Skin of body (tissue), 2 donors: Measurements from ENCODE around the gene GNA12. TPM values are rescaled to one million over a fixed set of nuclear protein-coding genes. Genes with fewer than 3 reads are reported as not detected.
"Not testable (repeated sequence)": the region's sequence is repeated elsewhere in the genome, so short reads cannot be mapped to it uniquely, and the experiment has no call there.

Experiments used
- DNase-seq: peaks from one replicate; lab custom pipeline; 2025; lab: John Stamatoyannopoulos, UW
- total RNA-seq: library from RNA; depleted of rRNA; stranded (reverse); fragments of >200 nt; gene quantifications from one replicate; pipeline ENCODE4 v1.2.3, GENCODE V29; 2014

The GNA12 gene
- total RNA-seq, 1 donor from 2014 or later, result 10.8 TPM

DNA sequence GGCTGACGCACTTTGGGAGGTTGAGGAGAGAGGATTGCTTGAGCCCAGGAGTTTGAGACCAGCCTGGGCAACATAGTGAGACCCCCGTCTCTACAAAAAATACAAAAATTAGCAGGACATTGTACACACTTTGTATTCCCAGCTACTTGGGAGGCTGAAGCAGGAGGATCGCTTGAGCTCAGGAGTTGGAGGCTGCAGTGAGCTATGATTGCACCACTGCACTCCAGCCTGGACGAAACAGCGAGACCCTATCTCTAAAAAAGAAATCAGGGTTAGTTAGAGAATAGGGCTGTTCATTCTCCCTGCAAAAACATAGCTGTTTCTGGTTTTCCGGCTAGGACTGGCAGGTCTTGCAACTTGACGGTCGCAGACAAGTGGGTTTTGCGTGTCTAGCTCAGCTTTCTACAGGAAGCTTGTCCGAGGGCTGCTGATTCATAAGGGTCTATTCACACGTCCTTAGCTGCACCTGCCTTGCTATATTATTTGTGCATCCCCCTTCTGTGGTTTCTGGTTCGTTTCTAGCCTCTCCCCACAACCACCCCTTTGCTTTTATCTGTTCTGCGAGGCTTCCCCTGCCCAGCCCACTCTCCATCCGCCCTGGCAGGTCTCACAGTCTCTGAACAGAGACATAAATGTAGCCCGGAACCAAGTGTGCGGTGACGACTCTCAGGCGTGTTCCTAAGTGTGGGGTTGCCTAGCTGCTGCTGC is 145.4 kb downstream of the GNA12 start:
- no peak for DNase-seq

DNA sequence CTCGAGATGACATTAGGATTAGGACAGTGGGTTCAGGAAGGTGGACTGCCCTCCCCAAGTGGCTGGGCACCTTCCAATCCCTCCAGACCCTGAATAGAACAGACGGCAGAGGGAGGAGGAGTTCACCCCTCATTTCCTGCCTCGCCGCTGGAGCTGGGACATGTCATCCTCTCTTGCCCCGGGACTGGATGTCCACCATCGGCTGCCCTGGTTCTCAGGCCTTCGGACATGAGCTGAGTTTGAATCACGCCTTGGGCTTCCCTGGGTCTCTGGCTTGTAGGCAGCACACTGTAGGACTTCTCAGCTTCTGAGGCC is 150.0 kb downstream of the GNA12 start:
- not testable (repeated sequence) for DNase-seq

DNA sequence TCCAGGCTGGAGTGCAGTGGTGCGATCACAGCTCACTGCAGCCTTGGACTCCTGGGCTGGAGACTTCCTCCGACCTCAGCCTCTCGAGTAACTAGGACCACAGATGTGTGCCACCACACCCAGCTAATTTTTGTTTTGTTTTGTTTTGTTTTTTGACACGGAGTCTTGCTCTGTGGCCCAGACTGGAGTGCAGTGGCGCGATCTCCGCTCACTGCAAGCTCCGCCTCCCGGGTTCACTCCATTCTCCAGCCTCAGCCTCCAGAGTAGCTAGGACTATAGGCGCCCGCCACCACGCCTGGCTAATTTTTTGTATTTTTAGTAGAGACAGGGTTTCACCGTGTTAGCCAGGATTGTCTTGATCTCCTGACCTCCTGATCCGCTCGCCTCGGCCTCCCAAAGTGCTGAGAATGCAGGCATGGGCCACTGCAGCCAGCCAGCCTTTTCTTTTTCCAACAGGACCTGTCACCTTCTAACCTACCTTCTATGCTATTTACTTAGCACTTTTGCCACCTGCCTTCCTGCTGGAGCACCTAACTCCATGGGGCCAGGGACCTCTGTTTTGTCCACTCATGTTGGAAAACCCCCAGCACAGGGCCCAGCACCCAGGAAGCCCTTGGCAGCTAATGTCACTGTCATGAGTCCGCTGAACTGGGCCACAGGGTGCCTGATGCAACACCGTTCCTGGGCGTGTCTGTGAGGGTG is 150.5 kb downstream of the GNA12 start:
- DNase-seq, result not testable (repeated sequence)

DNA sequence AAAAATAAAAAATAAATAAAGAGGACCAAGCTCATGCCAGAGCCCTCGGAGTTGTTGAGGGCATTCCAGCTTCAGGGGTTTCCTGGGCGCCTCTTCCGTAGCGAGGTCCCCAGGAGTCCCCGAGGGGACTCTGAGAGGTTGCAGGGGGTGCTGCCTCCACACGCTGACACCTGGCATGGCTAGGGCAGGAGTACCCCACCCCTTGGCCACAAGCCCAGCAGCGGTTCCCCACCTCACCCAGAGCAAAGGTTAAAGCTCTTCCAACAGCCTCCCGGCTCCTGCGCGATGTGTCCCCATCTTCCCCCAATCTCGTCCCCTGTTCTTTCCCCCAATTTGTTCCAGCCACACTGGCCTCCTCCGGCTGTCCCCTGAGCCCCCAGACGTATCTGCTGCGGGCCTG is 151.6 kb downstream of the GNA12 start:
- DNase-seq, result no peak

DNA sequence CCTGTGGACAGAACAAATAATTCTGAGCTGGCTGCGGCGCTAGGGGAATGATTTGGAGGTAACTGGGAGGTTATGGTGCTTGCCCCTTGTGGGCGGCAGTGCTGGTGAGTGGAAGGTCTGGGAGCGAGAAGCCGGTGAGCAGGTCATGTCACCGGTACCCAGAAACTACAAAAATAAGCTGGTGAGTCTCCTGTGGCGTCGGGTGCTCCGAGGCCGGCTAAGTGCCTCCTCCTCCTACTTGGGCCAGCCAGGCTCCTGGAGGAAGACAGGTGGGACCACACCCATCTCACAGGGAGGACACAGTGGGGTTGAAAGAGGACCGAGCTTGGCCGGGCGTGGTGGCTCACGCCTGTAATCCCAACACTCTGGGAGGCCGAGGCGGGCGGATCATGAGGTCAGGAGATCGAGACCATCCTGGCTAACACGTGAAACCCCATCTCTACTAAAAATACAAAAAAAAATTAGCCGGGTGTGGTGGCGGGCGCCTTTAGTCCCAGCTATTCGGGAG is 152.1 kb downstream of the GNA12 start:
- not testable (repeated sequence) for DNase-seq

DNA sequence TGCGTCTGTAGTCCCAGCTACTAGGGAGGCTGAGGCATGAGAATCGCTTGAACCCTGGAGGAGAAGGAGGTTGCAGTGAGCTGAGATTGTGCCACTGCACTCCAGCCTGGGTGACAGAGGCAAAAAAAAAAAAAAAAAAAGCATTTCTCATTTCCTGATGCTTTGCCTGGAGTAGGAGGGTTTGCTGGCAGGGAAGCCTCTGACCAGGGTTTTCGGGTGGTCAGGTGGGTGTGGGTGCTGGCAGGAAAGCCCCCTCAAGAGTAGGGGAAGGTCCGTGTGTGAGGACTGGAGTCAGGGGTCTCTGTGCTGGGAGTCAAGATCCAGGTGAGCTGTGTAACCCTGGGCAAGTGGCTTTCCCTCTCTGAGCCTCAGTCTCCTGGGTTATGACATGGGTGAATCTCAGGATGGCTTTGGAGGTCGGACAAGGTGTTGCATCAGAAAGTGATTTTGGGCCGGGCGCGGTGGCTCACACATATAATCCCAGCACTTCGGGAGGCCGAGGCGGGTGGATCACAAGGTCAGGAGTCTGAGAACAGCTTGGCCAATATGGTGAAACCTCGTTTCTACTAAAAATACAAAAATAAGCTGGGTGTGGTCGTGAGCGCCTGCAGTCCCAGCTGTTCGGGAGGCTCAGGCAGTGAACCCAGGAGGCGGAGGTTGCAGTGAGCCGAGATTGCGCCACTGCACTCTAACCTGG is 152.9 kb downstream of the GNA12 start:
- DNase-seq, result no peak

DNA sequence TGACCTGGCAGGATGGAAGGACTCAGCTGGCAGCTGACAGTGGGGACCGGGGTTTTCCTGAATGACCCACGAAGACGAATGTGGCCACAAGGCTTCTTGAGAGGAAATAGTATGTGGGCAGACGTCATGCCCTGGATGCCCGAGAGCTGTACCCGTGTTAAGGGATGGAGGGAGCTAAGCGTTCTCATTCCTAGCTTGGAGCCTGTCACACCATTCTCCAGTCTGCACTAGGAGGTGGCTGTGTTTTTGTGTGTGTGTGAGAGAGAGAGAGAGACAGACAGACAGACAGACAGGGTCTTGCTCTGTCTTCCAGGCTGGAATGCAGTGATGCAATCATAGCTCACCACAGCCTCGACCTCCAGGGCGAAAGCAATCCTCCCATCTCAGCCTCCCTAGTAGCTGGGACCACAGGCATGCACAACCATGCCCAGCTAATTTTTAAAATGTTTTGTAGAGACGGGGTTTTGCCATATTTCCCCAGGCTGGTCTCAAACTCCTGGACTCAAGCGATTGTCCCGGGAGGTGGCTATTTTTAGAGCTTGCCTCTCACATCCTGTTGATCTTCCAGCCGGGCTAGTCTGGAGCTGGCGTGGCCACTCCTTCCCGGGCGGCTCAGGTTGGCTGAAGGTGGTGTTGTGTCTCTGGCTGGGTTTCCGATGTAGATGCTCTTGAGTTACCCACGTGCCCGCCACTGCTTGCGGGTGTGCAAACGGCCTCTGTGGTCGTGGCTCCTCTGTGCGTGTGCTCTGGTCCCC is 154.0 kb downstream of the GNA12 start:
- DNase-seq, result no peak

DNA sequence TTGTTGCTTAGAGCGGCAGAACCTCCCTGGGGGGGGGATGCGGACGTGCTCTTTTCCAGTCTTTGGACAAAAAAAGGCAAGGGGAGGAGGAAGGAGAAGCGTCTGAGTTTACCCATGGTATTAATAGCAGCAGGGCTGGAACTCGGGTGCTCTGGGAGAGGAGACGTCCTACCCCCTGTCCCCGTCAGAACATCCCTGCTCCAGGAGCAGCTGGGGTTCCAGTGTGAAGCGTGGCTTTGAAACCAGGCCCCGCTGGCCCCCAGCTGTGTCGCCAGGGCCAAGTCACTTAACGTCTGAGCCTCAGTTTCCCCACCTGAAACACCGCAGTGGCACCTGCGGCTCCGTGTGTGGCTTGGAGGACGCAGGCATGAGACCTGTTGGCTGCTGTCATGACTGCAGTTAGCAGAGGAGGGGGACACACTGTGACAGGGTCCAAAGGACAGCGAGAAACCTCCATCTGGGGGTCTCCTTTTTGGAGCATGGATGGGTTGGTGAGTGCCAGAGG is 154.7 kb downstream of the GNA12 start:
- no peak for DNase-seq

DNA sequence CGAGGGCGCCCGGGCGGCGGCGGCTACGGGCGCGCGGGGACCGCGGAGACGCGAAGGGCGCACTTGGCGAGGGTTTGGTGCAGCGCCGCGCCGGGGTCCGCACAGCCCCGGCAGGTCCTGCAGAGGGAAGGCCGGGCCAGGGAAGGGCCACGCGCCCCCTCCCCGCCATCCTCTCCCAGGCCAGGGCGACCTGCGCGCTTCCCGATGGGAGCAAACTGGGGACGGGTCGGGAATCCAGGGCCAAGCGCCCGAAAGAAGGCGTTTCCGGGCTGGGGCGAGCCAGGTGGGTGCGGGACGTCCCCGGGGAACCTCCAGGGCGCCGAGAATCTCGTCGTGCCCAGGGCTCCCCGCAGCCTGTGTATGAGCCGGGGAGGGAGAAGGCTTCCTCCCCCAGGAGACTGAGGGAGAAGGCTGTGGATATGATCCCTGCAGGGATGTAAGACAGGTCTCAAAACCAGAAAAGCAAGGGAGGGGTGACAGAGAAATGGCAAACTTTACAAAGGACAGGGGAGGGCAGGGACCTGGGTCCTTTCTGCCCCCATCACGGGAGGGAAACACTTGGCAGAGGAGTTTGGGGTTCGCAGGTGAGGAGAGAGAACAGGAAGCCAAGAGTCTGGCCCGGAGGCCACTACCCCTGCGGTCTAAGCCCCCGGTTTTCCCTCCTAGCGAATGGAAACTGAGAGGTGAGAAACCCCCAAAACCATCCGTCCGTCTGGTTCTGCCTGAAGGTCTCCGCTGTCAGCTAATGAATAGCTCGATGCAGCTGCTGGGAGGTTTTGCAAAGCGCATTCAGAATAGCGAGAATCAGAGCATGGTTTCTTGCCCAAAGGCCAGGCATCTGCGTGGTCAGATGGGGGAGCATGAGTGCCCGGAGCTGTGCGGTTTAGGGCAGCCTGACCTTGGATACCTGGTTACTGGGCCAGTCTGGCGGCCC is 155.4 kb downstream of the GNA12 start:
- no peak for DNase-seq

DNA sequence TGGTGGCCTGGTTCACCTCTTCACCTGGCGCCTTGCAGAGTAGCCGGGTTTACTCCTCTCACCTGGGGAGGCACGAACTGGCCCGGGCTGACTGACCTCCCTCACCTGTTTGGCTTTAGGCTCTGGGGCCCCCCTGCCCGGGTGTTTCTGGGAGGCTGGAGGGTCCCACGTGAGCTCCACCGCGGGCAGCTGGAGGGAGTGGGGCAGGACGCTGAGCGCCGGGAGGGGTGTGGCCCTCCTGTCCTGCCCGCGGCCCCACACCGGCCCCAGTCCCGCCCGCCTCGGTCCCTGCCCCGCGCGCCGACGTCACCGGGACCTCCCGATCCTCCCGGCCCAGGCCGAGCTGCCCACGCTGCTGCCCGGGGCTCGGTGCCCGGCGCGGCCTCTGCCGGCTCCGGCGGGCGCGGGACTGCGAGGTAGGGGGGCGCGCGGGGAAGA is 156.2 kb downstream of the GNA12 start, which contains the start of gene AMZ1:
Gene AMZ1, plus strand, starts transcription at position 322 of the 438 bp plus-strand sequence. CDS start 12,250 bp downstream, outside the sequence.
- no peak for DNase-seq

DNA sequence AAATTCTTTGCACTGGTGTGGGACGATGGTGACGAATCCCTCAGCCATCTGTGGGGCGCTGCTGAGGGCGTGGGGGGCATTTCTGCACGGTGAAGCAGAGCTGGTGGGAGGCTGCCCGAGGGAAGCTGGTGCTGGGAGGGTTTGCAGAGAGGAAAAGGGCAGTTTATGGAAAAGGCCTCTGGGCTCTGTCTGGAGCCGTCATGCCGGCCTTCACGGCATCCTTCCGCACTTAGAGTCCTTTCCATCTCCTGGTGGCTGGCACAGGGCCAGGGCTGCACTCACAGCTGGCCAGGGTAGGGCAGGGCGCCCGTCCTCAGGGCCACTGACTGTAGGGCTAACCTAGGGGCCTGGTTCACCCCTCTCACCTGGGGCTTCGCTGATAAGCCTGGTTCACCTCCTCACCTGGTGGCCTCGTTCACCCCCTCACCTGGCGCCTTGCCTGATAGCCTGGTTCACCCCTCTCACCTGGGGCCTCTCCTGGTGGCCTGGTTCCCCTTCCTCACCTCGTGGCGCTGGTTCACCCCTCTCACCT is 156.7 kb downstream of the GNA12 start:
- DNase-seq, result no peak

DNA sequence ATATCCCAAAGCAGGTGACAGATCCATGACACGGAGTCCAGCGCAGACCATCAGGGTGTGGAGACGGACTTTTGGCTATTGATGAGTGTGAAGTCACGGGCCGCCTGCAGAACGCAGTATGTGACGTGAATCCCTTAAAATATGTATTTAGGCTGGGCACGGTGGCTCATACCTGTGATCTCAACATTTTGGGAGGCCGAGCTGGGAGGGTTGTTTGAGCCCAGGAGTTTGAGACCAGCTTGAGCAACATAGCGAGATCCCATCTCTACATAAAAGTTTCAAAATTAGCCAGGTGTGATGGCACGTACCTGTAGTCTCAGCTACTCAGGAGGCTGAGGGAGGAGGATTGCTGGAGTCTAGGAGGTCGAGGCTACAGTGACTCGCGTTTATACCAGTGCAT is 158.0 kb downstream of the GNA12 start:
- no peak for DNase-seq

DNA sequence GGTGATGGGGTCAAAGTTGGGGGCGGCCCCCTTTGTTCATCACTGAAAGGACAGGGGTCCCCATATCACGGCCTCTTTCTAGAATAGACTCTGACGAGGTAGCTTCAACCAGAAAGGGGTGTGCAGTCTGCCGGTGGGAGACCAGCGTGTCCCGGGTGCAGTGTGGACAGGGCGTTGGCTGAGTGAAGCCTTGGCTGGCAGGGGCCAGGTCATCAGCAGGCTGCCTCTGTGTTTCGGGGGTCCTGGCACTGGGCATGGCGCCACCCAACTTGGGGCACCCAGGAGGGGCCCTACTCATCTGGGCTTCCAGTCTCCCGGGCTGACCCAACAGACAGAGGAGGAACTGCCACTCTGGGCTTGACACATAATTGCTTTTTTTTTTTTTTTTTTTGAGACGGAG is 159.6 kb downstream of the GNA12 start:
- no peak for DNase-seq

DNA sequence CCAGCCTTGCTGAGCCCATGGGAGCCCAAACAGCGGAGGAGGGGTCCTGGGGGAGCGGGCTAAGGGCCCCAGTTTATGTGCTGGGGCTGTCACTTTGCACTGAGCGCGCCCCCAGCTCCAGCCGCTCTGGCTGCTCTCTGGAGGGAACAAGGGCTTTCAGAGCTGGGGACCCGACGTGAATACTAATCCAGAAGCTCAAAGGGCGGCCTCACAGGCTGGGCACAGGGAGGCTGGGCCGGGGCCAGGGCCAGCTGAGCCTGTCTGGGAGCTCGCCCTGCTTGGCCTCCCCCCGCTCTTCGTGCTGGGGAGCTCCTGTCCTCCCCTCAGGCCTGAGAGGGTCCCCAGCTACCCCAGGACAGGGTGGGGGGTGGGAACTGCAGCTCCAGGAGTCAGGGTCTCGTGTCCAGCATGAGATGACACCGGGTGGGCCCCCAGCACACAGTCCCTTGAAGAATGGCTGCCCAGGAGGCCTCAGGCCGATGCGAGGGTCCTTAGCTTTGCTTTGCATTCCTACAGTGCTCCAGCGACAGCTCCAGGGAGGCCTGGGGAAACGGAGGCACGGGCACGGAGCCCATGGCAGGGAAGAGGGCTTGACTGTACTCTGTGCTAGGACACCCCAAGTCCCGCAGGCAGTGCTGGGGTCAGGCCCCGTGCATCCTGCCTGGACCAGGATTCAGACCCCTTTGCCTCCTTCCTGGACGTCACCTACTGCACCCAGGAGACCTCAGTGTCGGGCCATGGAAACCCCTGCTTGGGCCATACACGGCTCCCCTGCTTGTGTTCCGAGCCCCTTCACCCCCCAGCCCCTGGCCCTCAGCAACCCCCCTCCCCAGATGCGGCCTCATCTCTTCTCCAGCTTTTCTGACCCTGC is 161.9 kb downstream of the GNA12 start:
- DNase-seq, result no peak

DNA sequence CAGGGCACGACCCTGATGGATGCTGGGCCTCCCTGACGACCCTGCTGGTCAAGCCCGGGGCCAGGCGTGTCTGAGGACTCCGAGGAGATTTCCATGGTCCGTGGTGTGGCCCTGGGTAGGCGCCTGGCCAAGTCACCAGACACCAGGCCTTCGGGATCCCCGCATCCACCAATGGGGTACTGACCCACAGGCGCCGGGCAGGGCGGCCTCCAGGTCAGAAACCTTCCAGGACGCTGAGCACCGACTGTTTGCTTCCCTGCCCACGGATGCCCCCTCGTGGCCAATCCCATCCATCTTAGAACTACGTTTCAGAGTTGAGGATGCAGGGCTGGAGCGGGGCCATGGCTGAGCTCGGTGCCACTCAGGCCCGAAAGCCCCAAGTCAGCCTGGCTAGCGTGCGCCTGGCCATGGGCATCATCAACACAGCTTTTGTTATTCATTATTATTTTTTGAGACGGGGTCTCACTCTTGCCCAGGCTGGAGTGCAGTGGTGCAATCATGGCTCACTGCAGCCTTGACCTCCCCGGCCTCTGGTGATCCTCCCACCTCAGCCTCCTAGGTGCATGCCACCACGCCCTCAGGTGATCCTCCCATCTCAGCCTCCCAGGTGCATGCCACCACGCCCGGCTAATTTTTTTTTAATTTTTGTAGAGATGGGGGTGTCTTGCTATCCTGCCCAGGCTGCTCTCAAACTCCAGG is 163.2 kb downstream of the GNA12 start:
- no peak for DNase-seq

DNA sequence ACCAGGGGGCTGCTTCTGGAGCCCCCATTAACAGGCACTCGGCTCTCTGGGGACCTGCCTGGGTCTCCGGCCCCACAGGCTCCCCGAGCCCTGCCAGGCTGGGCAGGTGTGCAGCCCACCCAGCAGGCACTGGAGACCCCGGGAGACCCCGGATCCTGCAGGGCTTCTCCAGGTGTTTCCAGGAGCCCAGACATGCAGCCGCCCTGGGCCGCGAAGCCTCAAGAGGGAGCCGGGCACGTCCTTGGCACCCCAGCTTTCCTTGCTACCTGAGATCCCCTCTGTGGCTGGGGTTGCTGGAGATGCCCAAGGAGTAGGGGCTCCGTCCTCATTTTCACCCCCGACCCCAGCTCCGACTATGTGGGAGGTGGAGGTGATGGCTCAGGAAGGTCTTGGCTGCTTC is 163.9 kb downstream of the GNA12 start:
- DNase-seq, result no peak

DNA sequence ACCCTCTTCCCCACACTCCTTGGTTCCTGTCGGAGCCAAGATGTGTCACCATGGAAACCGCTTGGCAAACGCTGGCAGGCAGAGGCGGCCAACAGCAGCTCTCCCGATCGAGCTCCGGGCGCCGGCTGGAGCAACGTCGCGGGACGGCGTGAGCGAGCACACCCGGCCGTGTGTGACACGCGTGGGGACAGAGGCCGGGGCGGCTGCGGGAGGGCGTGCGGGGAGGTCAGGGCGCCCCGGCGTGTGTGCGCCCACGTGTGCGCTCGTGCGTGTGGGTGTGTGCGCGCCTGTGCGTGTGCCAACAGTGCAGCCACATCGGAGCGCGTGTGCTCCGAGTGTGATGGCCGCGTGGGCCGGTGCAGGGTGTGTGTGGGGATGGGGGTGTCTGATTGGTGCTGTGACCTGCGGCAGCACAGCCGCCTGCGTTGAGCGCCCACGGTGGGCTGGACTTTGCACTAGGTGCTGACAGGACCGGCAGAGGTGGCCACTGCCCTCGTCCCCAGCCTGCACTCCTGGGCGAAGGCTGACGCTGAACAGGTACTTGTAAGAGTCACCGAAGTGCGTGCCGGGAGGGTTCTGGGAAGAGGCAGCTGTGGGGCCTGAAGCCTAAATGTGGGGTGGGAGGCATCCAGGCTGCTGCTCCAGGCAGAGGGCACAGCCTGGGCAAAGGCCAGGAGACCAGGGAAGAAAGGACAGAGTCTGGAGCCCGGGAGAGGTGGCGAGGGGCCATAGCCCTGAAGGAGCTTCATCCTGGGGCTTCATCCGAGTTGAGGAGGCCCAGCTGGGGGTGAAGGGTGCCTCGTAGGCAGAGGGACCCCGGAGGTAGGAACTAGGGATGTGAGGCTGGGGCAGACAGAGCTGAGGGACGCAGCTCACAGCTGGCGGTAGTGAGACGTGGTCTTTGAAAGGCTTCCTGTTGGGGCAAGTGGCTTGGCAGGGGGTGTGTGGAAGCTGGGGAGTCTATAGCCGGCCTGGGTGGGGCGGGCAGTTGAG is 164.7 kb downstream of the GNA12 start:
- DNase-seq, result not testable (repeated sequence)
